Inflammatory macrophage treated with lipopolysaccharide for 1 hour (primary cell): ENCODE data around the gene B3GALNT2.
A peak's percentile ranks its signal among the peaks of the same experiment; 100 is the strongest.
"Not testable (repeated sequence)": the region's sequence is repeated elsewhere in the genome, so short reads cannot be mapped to it uniquely, and the experiment has no call there.

Experiments used
- DNase-seq, 2 donors: peaks; one replicate each; pipeline ENCODE4 v3.0.0-alpha.2; 2020 to 2022

B3GALNT2 gene

GRCh38 chr1:235503403-235504121 lies 690 bp downstream of the B3GALNT2 start:
- DNase-seq = peak; percentile 65 to 74

- DNase-seq = peak; percentile 17 to 30
Measured at GRCh38 chr1:235502601-235503402, 1.4 kb downstream of the B3GALNT2 start.

GRCh38 chr1:235500971-235501540 lies 3.2 kb downstream of the B3GALNT2 start:
- no peak for DNase-seq

GRCh38 chr1:235495551-235495950 lies 8.7 kb downstream of the B3GALNT2 start:
- no peak for DNase-seq

- DNase-seq = no peak
Measured at GRCh38 chr1:235495030-235495429, 9.2 kb downstream of the B3GALNT2 start.

GRCh38 chr1:235494531-235494930 lies 9.7 kb downstream of the B3GALNT2 start:
- no peak for DNase-seq

- DNase-seq = no peak
Measured at GRCh38 chr1:235491644-235492043, 12.6 kb downstream of the B3GALNT2 start.

- no peak for DNase-seq
Measured at GRCh38 chr1:235486321-235486720, 17.9 kb downstream of the B3GALNT2 start.

- DNase-seq = no peak
Measured at GRCh38 chr1:235485558-235485957, 18.7 kb downstream of the B3GALNT2 start.

- DNase-seq = no peak
Measured at GRCh38 chr1:235483090-235483489, 21.2 kb downstream of the B3GALNT2 start.

GRCh38 chr1:235473806-235474205 lies 30.4 kb downstream of the B3GALNT2 start:
- DNase-seq = no peak

GRCh38 chr1:235470741-235471439 lies 33.4 kb downstream of the B3GALNT2 start:
- DNase-seq = no peak

GRCh38 chr1:235469897-235470296 lies 34.4 kb downstream of the B3GALNT2 start:
- DNase-seq = not testable (repeated sequence)

GRCh38 chr1:235468970-235469369 lies 35.3 kb downstream of the B3GALNT2 start:
- DNase-seq = no peak

- no peak for DNase-seq
Measured at GRCh38 chr1:235468004-235468403, 36.2 kb downstream of the B3GALNT2 start.

GRCh38 chr1:235465066-235465465 lies 39.2 kb downstream of the B3GALNT2 start:
- no peak for DNase-seq

- not testable (repeated sequence) for DNase-seq
Measured at GRCh38 chr1:235462832-235463231, 41.4 kb downstream of the B3GALNT2 start.

GRCh38 chr1:235461954-235462353 lies 42.3 kb downstream of the B3GALNT2 start:
- no peak for DNase-seq

- peak; percentile 67 to 89 for DNase-seq
Measured at GRCh38 chr1:235460770-235461169, 43.5 kb downstream of the B3GALNT2 start.

- not testable (repeated sequence) for DNase-seq
Measured at GRCh38 chr1:235457856-235458255, 46.4 kb downstream of the B3GALNT2 start.

- no peak for DNase-seq
Measured at GRCh38 chr1:235455823-235456222, 48.4 kb downstream of the B3GALNT2 start.

- no peak for DNase-seq
Measured at GRCh38 chr1:235455097-235455496, 49.2 kb downstream of the B3GALNT2 start.

- DNase-seq = no peak
Measured at GRCh38 chr1:235454021-235454420, 50.2 kb downstream of the B3GALNT2 start.
